ENCODE measurements around the gene PPP1R3A.

The PPP1R3A gene

GRCh38 chr7:113890331-113891030 lies 28.3 kb downstream of the PPP1R3A start:
- no peak for DNase-seq

GRCh38 chr7:113883096-113883495 lies 35.7 kb downstream of the PPP1R3A start:
- in situ Hi-C loops (cut with MboI; ENCODE audit: low pct_unique_long_range_greater_than_20kb, low sequenced_read_pairs) = no loop called here

More at GRCh38 chr7:113890331-113891030, 28.3 kb downstream of the PPP1R3A start:
- in situ Hi-C loops (cut with MboI; ENCODE audit: low pct_unique_long_range_greater_than_20kb, low sequenced_read_pairs) = no loop called here

GRCh38 chr7:113880559-113880958 lies 38.2 kb downstream of the PPP1R3A start:
- no peak for DNase-seq
- in situ Hi-C loops (cut with MboI; ENCODE audit: low pct_unique_long_range_greater_than_20kb, low sequenced_read_pairs) = no loop called here

More at GRCh38 chr7:113883096-113883495, 35.7 kb downstream of the PPP1R3A start:
- no peak for DNase-seq

GRCh38 chr7:113878394-113878992 lies 40.3 kb downstream of the PPP1R3A start:
- DNase-seq = no peak
- in situ Hi-C loops (cut with MboI; ENCODE audit: low pct_unique_long_range_greater_than_20kb, low sequenced_read_pairs) = no loop called here

- in situ Hi-C loops (cut with MboI; ENCODE audit: low pct_unique_long_range_greater_than_20kb, low sequenced_read_pairs) = no loop called here
- DNase-seq = no peak
Measured at GRCh38 chr7:113875224-113875623, 43.6 kb downstream of the PPP1R3A start.

- in situ Hi-C loops (cut with MboI; ENCODE audit: low pct_unique_long_range_greater_than_20kb, low sequenced_read_pairs) = no loop called here
- DNase-seq = no peak
Measured at GRCh38 chr7:113873554-113874151, 45.2 kb downstream of the PPP1R3A start.

- no peak for DNase-seq
- in situ Hi-C loops (cut with MboI; ENCODE audit: low pct_unique_long_range_greater_than_20kb, low sequenced_read_pairs) = no loop called here
Measured at GRCh38 chr7:113872981-113873380, 45.8 kb downstream of the PPP1R3A start.

- no peak for DNase-seq
- in situ Hi-C loops (cut with MboI; ENCODE audit: low pct_unique_long_range_greater_than_20kb, low sequenced_read_pairs) = no loop called here
Measured at GRCh38 chr7:113867325-113867724, 51.5 kb downstream of the PPP1R3A start.

- in situ Hi-C loops (cut with MboI; ENCODE audit: low pct_unique_long_range_greater_than_20kb, low sequenced_read_pairs) = no loop called here
- DNase-seq = no peak
Measured at GRCh38 chr7:113856010-113856409, 62.8 kb downstream of the PPP1R3A start.

- in situ Hi-C loops (cut with MboI; ENCODE audit: low pct_unique_long_range_greater_than_20kb, low sequenced_read_pairs) = no loop called here
- no peak for DNase-seq
Measured at GRCh38 chr7:113840954-113841353, 77.9 kb downstream of the PPP1R3A start.

GRCh38 chr7:113835367-113835766 lies 83.4 kb downstream of the PPP1R3A start:
- in situ Hi-C loops (cut with MboI; ENCODE audit: low pct_unique_long_range_greater_than_20kb, low sequenced_read_pairs) = no loop called here

GRCh38 chr7:113832196-113832745 lies 86.5 kb downstream of the PPP1R3A start:
- no peak for DNase-seq
- in situ Hi-C loops (cut with MboI; ENCODE audit: low pct_unique_long_range_greater_than_20kb, low sequenced_read_pairs) = no loop called here

More at GRCh38 chr7:113835367-113835766, 83.4 kb downstream of the PPP1R3A start:
- no peak for DNase-seq

- in situ Hi-C loops (cut with MboI; ENCODE audit: low pct_unique_long_range_greater_than_20kb, low sequenced_read_pairs) = no loop called here
- no peak for DNase-seq
Measured at GRCh38 chr7:113831556-113831955, 87.3 kb downstream of the PPP1R3A start.

GRCh38 chr7:113828581-113828980 lies 90.2 kb downstream of the PPP1R3A start:
- DNase-seq = no peak
- in situ Hi-C loops (cut with MboI; ENCODE audit: low pct_unique_long_range_greater_than_20kb, low sequenced_read_pairs) = no loop called here
